ENCODE results near the gene AKNA.
A peak's percentile ranks its signal among the peaks of the same experiment; 100 is the strongest.

The AKNA gene

DNA sequence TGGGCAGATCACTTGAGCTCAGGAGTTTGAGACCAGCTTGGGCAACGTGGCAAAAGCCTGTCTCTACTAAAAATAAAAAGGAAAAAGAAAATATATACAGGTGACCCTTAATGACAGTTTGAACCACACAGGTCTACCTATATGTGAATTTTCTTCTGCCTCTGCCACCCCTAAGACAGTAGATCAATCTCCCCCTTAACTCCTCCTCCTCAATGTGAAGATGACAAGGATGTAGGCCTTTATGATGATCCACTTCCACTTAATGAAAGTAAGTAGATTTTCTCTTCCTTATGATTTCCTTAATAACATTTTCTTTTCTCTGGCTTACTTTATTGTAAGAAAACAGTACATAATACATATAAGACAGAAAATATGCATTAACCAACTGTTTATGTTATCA is 3.4 kb downstream of the AKNA start:
- H3K9me3 ChIP-seq (ENCODE audit: severe bottlenecking), result no peaks in the 10 kb centered on the region
- no peak for ATAC-seq (ENCODE audit: low read depth)
- peaks cover 21% of the 10 kb centered on the region for H3K4me1 ChIP-seq (ENCODE audit: insufficient read depth, poor library complexity, severe bottlenecking)
- no peak overlapping the region for H3K4me3 ChIP-seq (ENCODE audit: severe bottlenecking)
- DNase-seq (ENCODE audit: low spot score), result no peak
- H3K27ac ChIP-seq (ENCODE audit: poor library complexity, severe bottlenecking), result peak overlapping the region; percentile 70
- TF ChIP-seq, protein P1, sequence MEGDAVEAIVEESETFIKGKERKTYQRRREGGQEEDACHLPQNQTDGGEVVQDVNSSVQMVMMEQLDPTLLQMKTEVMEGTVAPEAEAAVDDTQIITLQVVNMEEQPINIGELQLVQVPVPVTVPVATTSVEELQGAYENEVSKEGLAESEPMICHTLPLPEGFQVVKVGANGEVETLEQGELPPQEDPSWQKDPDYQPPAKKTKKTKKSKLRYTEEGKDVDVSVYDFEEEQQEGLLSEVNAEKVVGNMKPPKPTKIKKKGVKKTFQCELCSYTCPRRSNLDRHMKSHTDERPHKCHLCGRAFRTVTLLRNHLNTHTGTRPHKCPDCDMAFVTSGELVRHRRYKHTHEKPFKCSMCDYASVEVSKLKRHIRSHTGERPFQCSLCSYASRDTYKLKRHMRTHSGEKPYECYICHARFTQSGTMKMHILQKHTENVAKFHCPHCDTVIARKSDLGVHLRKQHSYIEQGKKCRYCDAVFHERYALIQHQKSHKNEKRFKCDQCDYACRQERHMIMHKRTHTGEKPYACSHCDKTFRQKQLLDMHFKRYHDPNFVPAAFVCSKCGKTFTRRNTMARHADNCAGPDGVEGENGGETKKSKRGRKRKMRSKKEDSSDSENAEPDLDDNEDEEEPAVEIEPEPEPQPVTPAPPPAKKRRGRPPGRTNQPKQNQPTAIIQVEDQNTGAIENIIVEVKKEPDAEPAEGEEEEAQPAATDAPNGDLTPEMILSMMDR (IDR thresholded peaks at IDR 0.05; ENCODE audit: poor library complexity, severe bottlenecking), result no peak
- H3K36me3 ChIP-seq (ENCODE audit: low read depth), result 0 out of 2 replicates have a peak, but pooled peaks cover 3% of the 10 kb centered on the region
- H3K27me3 ChIP-seq (ENCODE audit: insufficient read depth, poor library complexity, severe bottlenecking), result no peaks in the 10 kb centered on the region

DNA sequence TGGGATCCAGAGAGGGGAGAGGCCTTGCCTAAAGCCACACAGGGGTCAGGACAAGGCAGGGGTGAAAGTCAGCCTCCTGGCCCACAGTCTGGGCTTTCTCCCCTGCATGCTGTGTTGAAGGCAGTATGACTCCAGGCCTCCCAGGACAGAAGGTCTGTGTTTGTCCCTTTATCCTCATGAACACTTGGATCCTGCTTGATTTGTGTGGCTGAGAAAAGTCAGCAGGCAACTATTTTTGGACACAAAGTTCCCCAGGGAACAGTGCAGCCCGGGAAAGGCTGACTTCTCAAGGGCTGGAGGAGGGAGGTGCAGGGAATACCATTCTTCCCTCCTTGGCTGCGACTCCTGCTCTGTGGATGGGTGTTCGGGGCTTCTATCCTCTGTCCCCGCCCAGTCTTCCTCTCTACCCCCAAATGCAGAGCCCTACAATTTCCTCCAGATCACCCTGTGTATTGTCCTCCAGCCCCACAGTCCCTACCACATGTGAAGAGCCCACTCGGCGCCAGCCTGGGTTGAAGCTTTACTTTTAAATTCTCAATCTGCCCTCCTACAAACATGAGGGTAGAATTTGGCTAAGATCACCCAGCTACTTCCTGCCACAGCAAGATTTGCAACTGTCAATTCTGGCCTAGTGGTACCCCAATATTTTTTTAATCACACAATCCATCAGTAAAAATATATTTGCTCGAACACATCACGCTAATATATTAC is 4.1 kb downstream of the AKNA start:
- no peak for ATAC-seq (ENCODE audit: low read depth)
- Histone ChIP-seq H3K27me3 (ENCODE audit: insufficient read depth, poor library complexity, severe bottlenecking) (no peaks in the 10 kb centered on the region), H3K4me1 (ENCODE audit: insufficient read depth, poor library complexity, severe bottlenecking) (peaks cover 21% of the 10 kb centered on the region), H3K4me3 (ENCODE audit: severe bottlenecking) (no peak overlapping the region), H3K36me3 (ENCODE audit: low read depth) (0 out of 2 replicates have a peak, but pooled peaks cover 3% of the 10 kb centered on the region), H3K27ac (ENCODE audit: poor library complexity, severe bottlenecking) (no peak overlapping the region), H3K9me3 (ENCODE audit: severe bottlenecking) (no peaks in the 10 kb centered on the region)
- TF ChIP-seq, protein P1 (IDR thresholded peaks at IDR 0.05; ENCODE audit: poor library complexity, severe bottlenecking), result no peak
- DNase-seq (ENCODE audit: low spot score), result no peak

DNA sequence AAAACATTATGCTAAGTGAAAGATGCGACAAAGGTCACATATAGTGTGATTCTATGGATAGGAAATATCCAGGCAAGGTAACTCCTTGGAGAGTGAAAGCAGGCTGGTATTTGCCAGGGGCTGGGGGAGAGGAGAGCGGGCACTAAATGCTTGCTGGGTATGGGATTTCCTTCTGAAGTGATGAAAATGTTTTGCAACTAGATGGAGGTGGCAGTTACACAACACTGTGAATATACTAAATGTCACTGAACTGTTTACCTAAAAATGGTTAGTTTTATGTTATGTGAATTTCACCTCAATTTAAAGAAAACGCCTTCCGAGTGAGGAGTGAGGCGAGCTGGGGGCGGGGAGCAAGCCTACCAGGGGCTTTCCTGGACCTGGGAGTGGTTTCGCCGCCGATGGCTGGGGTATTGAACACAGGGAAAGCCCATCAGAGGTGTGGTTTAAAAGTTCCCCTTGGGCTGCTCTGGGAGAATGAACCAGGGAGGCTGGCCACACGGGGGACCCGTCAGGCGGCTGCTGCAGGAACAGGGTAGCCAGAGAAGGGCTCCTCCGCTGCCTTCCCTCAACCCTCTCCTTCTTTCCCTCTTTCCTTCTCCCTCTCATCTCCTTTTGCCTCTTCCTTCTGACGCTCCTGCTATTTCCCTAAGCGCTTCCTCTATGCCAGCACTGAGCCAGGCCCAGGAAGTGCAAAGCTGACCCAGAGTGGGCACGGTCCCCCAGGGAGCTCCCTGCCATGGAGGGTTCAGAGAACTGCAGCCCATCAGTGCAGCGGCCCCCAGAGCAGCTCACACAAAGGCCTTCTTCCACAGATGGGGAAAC is 4.9 kb downstream of the AKNA start:
- Histone ChIP-seq H3K27me3 (ENCODE audit: insufficient read depth, poor library complexity, severe bottlenecking) (no peaks in the 10 kb centered on the region), H3K9me3 (ENCODE audit: severe bottlenecking) (no peaks in the 10 kb centered on the region), H3K36me3 (ENCODE audit: low read depth) (0 out of 2 replicates have a peak, but pooled peaks cover 3% of the 10 kb centered on the region), H3K27ac (ENCODE audit: poor library complexity, severe bottlenecking) (no peak overlapping the region), H3K4me1 (ENCODE audit: insufficient read depth, poor library complexity, severe bottlenecking) (peaks cover 20% of the 10 kb centered on the region), H3K4me3 (ENCODE audit: severe bottlenecking) (no peak overlapping the region)
- DNase-seq (ENCODE audit: low spot score) (no peak), ATAC-seq (ENCODE audit: low read depth) (no peak)
- TF ChIP-seq, protein P1 (IDR thresholded peaks at IDR 0.05; ENCODE audit: poor library complexity, severe bottlenecking), result no peak

DNA sequence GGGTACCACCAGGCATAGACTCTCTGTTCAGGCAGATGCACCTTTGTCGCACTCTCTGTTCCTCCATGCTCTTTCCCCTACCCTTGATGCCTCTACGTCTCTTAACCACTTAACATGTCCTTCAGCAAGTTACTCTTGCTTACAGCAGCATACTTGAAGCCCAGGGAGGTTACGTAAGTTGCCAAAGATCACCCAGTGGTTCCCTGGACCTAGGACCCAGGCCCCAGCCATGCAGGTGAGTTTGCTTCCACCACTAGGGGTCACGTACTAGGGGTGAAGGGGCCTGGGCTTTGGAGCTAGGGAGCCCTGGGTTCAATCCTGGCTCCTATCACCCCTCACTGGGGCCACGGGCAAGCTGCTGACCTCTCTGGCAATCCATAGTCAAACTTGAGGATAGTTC is 8.9 kb downstream of the AKNA start:
- Histone ChIP-seq H3K36me3 (ENCODE audit: low read depth) (0 out of 2 replicates have a peak, but pooled peaks cover 3% of the 10 kb centered on the region), H3K9me3 (ENCODE audit: severe bottlenecking) (no peaks in the 10 kb centered on the region), H3K4me3 (ENCODE audit: severe bottlenecking) (no peak overlapping the region), H3K27ac (ENCODE audit: poor library complexity, severe bottlenecking) (no peak overlapping the region), H3K27me3 (ENCODE audit: insufficient read depth, poor library complexity, severe bottlenecking) (no peaks in the 10 kb centered on the region), H3K4me1 (ENCODE audit: insufficient read depth, poor library complexity, severe bottlenecking) (no peaks in the 10 kb centered on the region)
- DNase-seq (ENCODE audit: low spot score) (no peak), ATAC-seq (ENCODE audit: low read depth) (no peak)
- TF ChIP-seq, protein P1 (IDR thresholded peaks at IDR 0.05; ENCODE audit: poor library complexity, severe bottlenecking), result no peak
